ENCODE measurements around the gene PACRG.

PACRG gene

GRCh38 chr6:163229050-163229449, 501.3 kb downstream of the PACRG start:
- peaks cover 13% of the 10 kb centered on the region for H3K27me3 Mint-ChIP-seq (ENCODE audit: low read depth, poor library complexity)
- no peak for DNase-seq
- TF ChIP-seq CTCF (IDR thresholded peaks at IDR 0.05): no peak
- H3K4me1 Mint-ChIP-seq: peaks cover 9% of the 10 kb centered on the region
- H3K9me3 Mint-ChIP-seq: peaks cover 12% of the 10 kb centered on the region
- H3K36me3 Mint-ChIP-seq (ENCODE audit: low read depth): no peaks in the 10 kb centered on the region
- no peak overlapping the region for H3K4me3 Mint-ChIP-seq
- no peak overlapping the region for H3K27ac Mint-ChIP-seq

GRCh38 chr6:163230901-163231300, 503.1 kb downstream of the PACRG start:
- H3K4me3 Mint-ChIP-seq: no peak overlapping the region
- H3K27ac Mint-ChIP-seq: no peak overlapping the region
- peaks cover 13% of the 10 kb centered on the region for H3K27me3 Mint-ChIP-seq (ENCODE audit: low read depth, poor library complexity)
- H3K4me1 Mint-ChIP-seq: peaks cover 9% of the 10 kb centered on the region
- no peak for DNase-seq
- no peak for TF ChIP-seq CTCF (IDR thresholded peaks at IDR 0.05)
- H3K36me3 Mint-ChIP-seq (ENCODE audit: low read depth): no peaks in the 10 kb centered on the region
- H3K9me3 Mint-ChIP-seq: no peaks in the 10 kb centered on the region

GRCh38 chr6:163231356-163232014, 503.7 kb downstream of the PACRG start:
- TF ChIP-seq CTCF (IDR thresholded peaks at IDR 0.05): no peak
- Mint-ChIP-seq H3K27me3 (ENCODE audit: low read depth, poor library complexity) (peaks cover 13% of the 10 kb centered on the region), H3K36me3 (ENCODE audit: low read depth) (no peaks in the 10 kb centered on the region), H3K4me3 (no peak overlapping the region), H3K27ac (no peak overlapping the region), H3K4me1 (peaks cover 9% of the 10 kb centered on the region), H3K9me3 (no peaks in the 10 kb centered on the region)
- no peak for DNase-seq

- no peak for DNase-seq
- peaks cover 9% of the 10 kb centered on the region for H3K4me1 Mint-ChIP-seq
- H3K9me3 Mint-ChIP-seq: no peaks in the 10 kb centered on the region
- H3K27ac Mint-ChIP-seq: peak overlapping the region; percentile 33
- peaks cover 8% of the 10 kb centered on the region for H3K27me3 Mint-ChIP-seq (ENCODE audit: low read depth, poor library complexity)
- H3K4me3 Mint-ChIP-seq: no peak overlapping the region
- TF ChIP-seq CTCF (IDR thresholded peaks at IDR 0.05): no peak
- no peaks in the 10 kb centered on the region for H3K36me3 Mint-ChIP-seq (ENCODE audit: low read depth)
Measured at GRCh38 chr6:163232015-163232523, 504.3 kb downstream of the PACRG start.

- TF ChIP-seq CTCF (IDR thresholded peaks at IDR 0.05): no peak
- H3K27ac Mint-ChIP-seq: no peak overlapping the region
- no peak overlapping the region for H3K4me3 Mint-ChIP-seq
- no peaks in the 10 kb centered on the region for H3K9me3 Mint-ChIP-seq
- no peaks in the 10 kb centered on the region for H3K36me3 Mint-ChIP-seq (ENCODE audit: low read depth)
- no peak for DNase-seq
- peaks cover 9% of the 10 kb centered on the region for H3K4me1 Mint-ChIP-seq
- H3K27me3 Mint-ChIP-seq (ENCODE audit: low read depth, poor library complexity): peaks cover 8% of the 10 kb centered on the region
Measured at GRCh38 chr6:163232649-163233048, 504.9 kb downstream of the PACRG start.

GRCh38 chr6:163237110-163237509, 509.3 kb downstream of the PACRG start:
- H3K27ac Mint-ChIP-seq: no peak overlapping the region
- no peak for TF ChIP-seq CTCF (IDR thresholded peaks at IDR 0.05)
- no peak overlapping the region for H3K4me3 Mint-ChIP-seq
- H3K27me3 Mint-ChIP-seq (ENCODE audit: low read depth, poor library complexity): peaks cover 8% of the 10 kb centered on the region
- DNase-seq: no peak
- H3K4me1 Mint-ChIP-seq: peaks cover 9% of the 10 kb centered on the region
- no peaks in the 10 kb centered on the region for H3K9me3 Mint-ChIP-seq
- H3K36me3 Mint-ChIP-seq (ENCODE audit: low read depth): no peaks in the 10 kb centered on the region

Data from nephron progenitor cell (in vitro differentiated cells).